ENCODE measurements around the gene PDGFRB. TPM values are rescaled to one million over a fixed set of nuclear protein-coding genes. Genes with fewer than 3 reads are reported as not detected.

Gene PDGFRB
- total RNA-seq, 1 donor from 2014 or later = 39.7 TPM

DNA sequence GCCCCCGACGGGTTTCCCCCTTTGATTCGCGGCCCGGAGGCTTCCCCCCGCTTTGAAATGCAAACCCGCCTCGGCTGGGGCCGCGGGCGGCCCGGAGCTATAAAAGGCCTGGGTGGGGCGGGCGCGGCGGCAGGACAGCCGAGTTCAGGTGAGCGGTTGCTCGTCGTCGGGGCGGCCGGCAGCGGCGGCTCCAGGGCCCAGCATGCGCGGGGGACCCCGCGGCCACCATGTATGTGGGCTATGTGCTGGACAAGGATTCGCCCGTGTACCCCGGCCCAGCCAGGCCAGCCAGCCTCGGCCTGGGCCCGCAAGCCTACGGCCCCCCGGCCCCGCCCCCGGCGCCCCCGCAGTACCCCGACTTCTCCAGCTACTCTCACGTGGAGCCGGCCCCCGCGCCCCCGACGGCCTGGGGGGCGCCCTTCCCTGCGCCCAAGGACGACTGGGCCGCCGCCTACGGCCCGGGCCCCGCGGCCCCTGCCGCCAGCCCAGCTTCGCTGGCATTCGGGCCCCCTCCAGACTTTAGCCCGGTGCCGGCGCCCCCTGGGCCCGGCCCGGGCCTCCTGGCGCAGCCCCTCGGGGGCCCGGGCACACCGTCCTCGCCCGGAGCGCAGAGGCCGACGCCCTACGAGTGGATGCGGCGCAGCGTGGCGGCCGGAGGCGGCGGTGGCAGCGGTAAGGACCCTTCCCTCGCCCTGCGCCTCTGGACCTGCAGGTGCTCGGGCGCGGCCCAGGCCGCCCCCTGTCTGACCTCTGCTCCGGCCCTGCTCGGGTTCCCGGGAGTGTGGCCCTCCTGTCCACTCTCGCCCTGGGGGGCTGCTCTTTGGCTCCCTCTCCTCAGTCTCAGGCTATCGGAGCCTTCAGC lies 11.2 kb upstream of the PDGFRB start, which contains the start of gene CDX1:
Gene CDX1, plus strand, starts transcription at position 129 of the 862 bp plus-strand sequence. Its CDS starts 99 bp downstream, at position 228.
- H3K4me3 ChIP-seq = no peak within 1 kb of the TSS
- peaks cover 45% of the 10 kb centered on the region for H3K4me1 ChIP-seq
- H3K36me3 ChIP-seq = no peaks in the 10 kb centered on the region
- H3K27ac ChIP-seq (replicated peaks) = no peak within 1 kb of the TSS
- DNase-seq = peak; percentile 13
- peaks cover 35% of the 10 kb centered on the region for H3K27me3 ChIP-seq (ENCODE audit: low read depth)
- intact Hi-C loops (cut with micrococcal nuclease) = no loop called here
- no peaks in the 10 kb centered on the region for H3K9me3 ChIP-seq (replicated peaks)
- TF ChIP-seq, protein P1, sequence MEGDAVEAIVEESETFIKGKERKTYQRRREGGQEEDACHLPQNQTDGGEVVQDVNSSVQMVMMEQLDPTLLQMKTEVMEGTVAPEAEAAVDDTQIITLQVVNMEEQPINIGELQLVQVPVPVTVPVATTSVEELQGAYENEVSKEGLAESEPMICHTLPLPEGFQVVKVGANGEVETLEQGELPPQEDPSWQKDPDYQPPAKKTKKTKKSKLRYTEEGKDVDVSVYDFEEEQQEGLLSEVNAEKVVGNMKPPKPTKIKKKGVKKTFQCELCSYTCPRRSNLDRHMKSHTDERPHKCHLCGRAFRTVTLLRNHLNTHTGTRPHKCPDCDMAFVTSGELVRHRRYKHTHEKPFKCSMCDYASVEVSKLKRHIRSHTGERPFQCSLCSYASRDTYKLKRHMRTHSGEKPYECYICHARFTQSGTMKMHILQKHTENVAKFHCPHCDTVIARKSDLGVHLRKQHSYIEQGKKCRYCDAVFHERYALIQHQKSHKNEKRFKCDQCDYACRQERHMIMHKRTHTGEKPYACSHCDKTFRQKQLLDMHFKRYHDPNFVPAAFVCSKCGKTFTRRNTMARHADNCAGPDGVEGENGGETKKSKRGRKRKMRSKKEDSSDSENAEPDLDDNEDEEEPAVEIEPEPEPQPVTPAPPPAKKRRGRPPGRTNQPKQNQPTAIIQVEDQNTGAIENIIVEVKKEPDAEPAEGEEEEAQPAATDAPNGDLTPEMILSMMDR (IDR thresholded peaks at IDR 0.05; ENCODE audit: borderline replicate concordance) = no peak

DNA sequence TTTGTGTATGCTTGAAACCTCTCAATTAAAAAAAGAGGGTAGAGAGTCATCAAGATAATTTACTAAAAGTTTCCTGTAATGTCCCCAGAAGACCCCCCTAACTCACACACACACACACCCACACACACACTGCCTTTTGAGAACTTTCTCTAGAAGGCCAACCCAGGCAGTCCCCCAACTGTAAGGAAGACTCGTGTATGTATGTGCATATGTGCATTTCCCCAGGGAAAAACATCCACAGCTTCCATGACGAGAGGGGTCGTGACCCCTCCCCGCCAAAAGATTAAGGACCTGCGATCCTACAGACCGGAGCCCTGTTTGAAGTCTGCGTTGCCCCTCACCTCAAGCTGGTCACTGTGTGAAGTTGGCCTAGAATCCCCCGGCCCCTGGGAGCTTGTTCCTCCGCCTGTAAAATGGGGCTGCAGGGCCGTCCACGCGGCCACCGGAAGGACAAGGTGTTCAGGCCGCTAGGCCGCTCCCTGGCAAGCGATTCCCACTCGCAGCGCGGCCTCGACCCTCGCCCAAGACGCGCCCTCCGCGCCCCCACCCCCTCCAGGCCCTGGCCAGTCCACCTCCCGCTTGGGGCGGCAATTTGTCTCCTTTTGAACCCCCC lies 10.5 kb upstream of the PDGFRB start:
- Histone ChIP-seq H3K9me3 (replicated peaks) (no peaks in the 10 kb centered on the region), H3K27me3 (ENCODE audit: low read depth) (peaks cover 34% of the 10 kb centered on the region), H3K4me1 (peaks cover 52% of the 10 kb centered on the region), H3K36me3 (no peaks in the 10 kb centered on the region), H3K4me3 (no peak overlapping the region), H3K27ac (replicated peaks) (no peak overlapping the region)
- intact Hi-C loops (cut with micrococcal nuclease) = no loop called here
- TF ChIP-seq, protein P1 (IDR thresholded peaks at IDR 0.05; ENCODE audit: borderline replicate concordance) = no peak
- no peak for DNase-seq

DNA sequence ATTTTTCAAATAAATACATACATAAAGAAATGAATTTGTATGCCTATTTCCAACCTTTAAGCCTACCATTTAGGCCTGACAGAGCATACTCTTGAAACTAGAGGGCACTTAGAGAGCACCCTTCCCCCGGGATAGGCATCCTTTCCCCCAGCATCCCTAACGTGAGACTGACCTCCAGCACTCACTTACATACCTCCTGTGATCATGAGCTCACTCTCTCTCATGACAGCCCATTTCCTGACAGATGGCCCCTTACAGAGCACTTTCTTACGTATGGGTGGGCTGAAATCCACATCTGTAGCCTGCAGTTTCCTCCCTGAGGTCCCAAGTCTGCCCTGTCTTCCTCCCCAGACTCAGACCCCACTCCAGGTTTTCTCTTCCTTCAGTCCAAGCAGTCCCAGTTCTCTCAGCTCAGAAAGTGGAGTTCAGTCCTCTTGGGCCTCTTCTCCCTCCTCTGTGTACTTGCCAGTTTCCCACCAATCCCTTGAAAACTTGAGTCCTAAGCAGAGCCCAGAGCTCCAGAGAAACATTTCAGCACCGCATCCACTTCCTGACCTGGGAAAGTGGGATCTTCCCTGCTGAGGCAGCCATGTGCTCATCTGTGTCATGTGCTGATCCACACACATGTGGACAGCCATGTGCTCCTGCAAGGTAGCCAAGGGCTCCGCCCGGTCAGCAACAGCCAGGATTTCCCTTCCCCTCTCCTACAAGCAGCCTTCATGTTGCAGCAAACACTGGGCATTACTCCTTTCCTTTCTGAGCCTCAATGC lies 8.8 kb upstream of the PDGFRB start:
- Histone ChIP-seq H3K36me3 (no peaks in the 10 kb centered on the region), H3K27me3 (ENCODE audit: low read depth) (peaks cover 25% of the 10 kb centered on the region), H3K9me3 (replicated peaks) (no peaks in the 10 kb centered on the region), H3K4me3 (no peak overlapping the region), H3K4me1 (peaks cover 63% of the 10 kb centered on the region), H3K27ac (replicated peaks) (peak overlapping the region; percentile 89)
- TF ChIP-seq, protein P1 (IDR thresholded peaks at IDR 0.05; ENCODE audit: borderline replicate concordance) = no peak
- intact Hi-C loops (cut with micrococcal nuclease) = loop anchor here (5.0 kb wide), 1 partner anchor 53 kb away; no protein-coding TSS in a partner anchor
- DNase-seq = peak; percentile 39

DNA sequence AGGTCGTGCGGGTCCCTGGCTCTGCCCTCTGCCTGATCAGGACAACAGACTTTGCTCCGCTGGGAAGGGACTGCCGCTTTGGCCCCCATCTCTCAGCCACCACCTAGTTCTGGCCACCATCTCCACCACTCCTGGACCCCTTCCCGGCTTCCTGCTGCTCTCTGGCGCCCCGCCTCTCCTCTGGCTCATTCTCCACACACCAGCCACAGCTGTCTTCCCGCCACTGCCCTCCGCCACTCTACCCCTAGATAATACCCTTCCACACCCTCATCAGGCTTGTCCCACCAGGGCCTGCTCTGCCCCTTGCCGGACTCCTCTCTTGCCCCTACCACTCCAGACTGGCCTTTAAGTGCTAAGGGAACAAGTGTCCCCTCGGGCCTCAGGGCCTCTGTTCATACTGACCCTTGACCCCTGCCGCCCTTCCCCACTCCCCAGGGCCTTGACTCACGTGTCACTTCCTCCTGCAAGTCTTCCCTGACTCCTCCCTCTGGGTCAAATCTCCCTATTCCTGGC lies 8.0 kb upstream of the PDGFRB start:
- intact Hi-C loops (cut with micrococcal nuclease) = loop anchor here (5.0 kb wide), 1 partner anchor 54 kb away; no protein-coding TSS in a partner anchor
- peaks cover 63% of the 10 kb centered on the region for H3K4me1 ChIP-seq
- TF ChIP-seq, protein P1 (IDR thresholded peaks at IDR 0.05; ENCODE audit: borderline replicate concordance) = no peak

DNA sequence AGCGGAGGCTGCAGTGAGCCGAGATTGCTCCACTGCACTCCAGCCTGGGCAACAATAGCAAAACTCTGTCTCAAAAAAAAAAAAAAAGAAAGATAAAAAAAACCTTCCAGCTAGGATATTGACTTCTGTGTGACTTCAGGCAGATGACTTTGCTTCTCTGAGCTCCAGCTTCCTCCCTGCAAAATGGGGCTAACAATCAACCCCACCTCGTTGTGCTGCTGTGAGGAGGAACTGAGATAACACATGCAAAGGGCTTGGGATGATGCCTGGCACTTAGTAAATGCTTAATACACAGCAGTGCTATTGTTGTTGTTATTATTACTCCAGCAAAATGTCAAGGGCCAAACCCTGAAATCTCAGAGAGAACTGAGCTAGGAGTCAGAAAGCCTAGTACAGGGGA lies 7.4 kb upstream of the PDGFRB start:
- Histone ChIP-seq H3K9me3 (replicated peaks) (no peaks in the 10 kb centered on the region), H3K27me3 (ENCODE audit: low read depth) (peaks cover 21% of the 10 kb centered on the region), H3K4me3 (no peak overlapping the region), H3K27ac (replicated peaks) (peak overlapping the region; percentile 89), H3K36me3 (no peaks in the 10 kb centered on the region), H3K4me1 (peaks cover 68% of the 10 kb centered on the region)
- intact Hi-C loops (cut with micrococcal nuclease) = loop anchor here (5.0 kb wide), 1 partner anchor 54 kb away; no protein-coding TSS in a partner anchor
- DNase-seq = no peak
- TF ChIP-seq, protein P1 (IDR thresholded peaks at IDR 0.05; ENCODE audit: borderline replicate concordance) = no peak

More for the DNA sequence above, 8.0 kb upstream of the PDGFRB start:
- peak; percentile 82 for DNase-seq
- no peaks in the 10 kb centered on the region for H3K9me3 ChIP-seq (replicated peaks)
- H3K27me3 ChIP-seq (ENCODE audit: low read depth) = peaks cover 23% of the 10 kb centered on the region
- H3K36me3 ChIP-seq = no peaks in the 10 kb centered on the region
- no peak overlapping the region for H3K4me3 ChIP-seq
- H3K27ac ChIP-seq (replicated peaks) = peak overlapping the region; percentile 89
